Germinal center (tissue), 1 donor: ENCODE measurements around the gene TRAK2.
"Not testable (repeated sequence)": the region's sequence is repeated elsewhere in the genome, so short reads cannot be mapped to it uniquely, and the experiment has no call there.

Experiments
- DNase-seq: peaks from one replicate; pipeline ENCODE4 v3.0.0; 2012; ENCODE audit warnings: mixed read lengths, low spot score

TRAK2 gene

DNA sequence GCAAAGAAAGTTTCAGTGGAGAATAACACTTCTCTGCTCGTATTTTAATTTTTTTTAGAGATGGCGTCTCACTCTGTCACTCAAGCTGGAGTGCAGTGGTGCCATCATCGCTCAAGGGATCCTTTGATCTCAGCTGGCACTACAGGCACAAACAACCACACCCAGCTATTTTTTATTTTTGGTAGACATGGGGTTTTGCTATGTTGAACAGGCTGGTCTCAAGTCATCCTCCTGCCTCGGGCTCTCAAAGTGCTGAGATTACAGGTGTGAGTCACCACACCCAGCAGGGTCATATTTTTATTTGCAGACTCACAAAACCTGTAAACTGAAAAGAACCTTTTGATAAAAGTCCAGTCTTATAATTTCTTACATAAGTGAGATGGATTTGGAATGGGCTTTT, 2.6 kb downstream of the TRAK2 start:
- no peak for DNase-seq

DNA sequence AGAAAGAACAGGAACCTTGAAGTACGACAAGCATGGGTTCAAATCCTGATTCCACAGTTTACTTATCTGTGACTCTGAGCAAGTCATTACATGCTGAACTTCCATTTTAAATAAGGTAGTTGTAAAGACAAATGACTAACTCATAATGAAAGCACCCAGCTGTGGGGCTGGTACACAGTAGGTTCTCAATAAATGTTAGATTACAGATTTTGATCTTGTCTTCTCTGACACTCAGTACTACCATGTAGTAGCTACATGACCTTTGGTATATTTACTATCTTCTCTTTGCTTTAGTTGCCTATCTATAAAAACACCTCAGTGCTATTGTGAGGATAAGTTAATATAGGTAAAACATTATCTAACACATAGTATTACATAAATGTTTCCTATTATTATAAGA, 3.2 kb downstream of the TRAK2 start:
- DNase-seq, result no peak

DNA sequence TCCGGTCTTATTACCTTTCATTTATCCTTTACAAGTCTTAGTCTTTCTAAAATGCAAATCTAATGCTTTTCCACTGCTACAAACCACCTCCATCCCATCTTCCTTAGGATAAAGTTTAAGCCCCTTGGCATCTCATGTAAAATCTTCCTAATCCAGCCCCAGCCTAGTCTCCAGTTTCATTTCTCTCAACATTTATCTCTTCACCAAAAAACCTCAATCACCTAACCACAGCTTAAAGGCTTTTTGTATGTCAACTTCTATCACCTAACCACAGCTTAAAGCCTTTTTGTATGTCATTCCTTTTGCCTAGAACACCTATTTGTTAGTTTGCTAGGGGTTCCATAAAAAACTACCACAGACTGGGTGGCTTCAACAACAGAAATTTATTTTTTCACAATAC, 4.2 kb downstream of the TRAK2 start:
- no peak for DNase-seq

DNA sequence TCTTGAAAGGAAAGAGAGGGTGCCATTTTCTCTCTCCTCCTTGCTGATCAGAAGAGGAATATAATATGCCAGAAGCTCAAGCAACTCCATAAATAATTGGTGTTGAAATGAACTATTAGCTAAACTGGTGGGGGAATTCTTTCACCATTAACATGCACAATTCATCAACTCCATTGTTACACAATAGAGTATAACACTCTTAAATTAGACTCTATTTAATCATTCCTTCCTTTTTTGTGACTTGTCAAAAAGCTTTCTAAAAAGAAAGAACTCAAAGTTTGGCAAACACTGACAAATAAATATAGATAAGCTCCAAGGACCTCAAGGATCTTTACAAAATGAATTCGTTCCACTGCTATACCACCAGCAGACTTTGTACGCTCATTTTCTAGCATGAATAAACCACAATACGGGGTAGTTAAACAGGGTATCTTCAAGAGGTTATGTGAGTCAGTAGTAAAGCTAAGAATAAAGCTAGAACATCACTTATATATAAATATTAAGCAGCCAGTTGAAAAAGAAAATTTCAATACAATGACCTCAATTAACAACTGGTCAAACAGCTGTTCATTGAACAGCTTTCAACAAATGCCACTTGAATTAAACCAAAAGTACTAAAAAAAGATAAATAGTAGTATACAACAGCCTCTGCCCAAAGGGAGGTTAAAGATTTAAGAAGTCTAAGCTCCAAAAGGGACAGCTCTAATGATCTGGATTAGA, 6.4 kb downstream of the TRAK2 start:
- no peak for DNase-seq

DNA sequence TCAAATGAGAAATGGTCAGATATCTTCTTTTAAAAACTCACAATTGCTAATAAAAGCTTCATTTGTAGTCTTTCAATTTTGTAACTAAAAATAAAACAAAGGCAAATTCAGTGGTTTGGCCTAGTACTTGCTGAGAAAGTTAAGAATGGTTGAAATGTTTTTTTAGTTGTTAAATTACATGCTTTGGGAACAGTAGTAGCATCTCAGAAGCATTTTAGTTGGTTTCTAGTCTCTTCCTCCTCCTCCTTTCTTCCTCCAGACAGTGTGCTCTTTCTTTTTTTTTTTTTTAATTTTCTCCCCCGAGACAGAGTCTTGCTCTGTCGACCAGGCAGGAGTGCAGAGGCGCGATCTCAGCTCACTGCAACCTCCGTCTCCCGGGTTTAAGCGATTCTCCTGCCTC, 9.8 kb downstream of the TRAK2 start:
- DNase-seq, result no peak

DNA sequence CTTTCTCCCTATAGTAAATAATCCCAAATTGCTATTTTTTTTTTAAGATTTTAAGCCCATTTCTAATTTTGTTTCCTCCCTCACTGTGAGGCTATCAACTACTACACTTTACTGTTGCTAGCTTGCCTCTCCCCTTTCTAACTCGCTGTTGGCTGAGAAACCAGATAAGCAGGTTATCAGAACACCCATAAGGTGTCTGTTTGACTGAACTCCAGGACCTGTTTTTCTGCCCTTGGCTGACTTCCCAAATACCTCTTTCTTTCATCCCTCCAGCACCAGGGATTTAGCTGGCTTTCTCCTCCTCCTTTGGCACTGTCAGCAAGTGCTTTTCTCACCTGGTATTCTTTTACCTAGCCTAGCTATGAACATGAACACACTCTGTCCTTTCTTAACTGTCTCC, 11.1 kb downstream of the TRAK2 start:
- DNase-seq, result no peak

GRCh38 chr2:201439336-201439922, 11.8 kb downstream of the TRAK2 start:
- DNase-seq, result not testable (repeated sequence)

DNA sequence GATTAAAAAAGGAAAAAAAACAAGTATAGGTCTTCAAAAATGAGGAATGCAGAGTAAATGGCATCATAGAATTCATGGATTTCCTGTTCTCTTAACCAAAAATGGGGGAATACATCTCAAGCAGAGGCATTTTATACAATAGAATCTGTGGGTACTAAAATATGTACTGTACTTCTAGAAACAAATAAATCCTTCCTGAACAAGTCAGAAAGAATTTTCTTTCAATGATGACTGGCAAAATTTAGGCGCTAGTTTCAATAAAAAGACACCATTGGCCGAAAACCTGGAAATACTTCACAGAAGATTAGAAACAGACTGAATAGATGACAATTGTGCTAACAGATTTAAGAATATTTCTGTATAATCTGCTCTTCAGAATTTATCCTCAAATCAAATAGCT, 15.1 kb downstream of the TRAK2 start:
- no peak for DNase-seq

DNA sequence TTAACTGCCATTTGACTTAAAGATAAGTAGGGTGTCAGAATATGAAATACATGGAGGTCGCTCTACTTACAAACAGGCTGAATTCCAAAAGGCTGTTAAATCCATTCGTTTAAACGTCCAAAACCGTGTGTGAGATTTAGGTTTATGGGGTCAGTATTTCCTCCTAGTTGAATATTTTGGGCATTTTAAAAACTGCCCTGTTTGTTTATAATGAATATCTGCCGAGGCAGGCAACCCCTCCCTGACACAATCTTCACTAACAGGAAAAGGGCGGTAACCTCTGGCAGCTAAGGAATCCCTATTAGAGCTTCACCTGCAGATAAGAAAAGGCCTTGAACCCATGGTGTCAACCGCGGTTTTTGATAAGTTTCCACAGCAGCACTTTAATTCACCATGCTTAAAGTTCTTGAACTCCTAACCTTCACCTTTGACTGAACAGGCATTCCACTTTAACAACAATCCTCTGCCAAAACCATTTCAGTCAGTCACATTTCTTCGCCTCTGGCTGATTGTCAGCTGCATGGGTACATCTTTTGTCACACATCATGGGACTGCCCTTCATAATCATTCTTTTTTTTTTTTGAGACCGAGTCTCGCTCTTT, 17.8 kb downstream of the TRAK2 start:
- no peak for DNase-seq

- no peak for DNase-seq
Measured at GRCh38 chr2:201432621-201433393, 18.5 kb downstream of the TRAK2 start.

GRCh38 chr2:201432038-201432620, 19.1 kb downstream of the TRAK2 start:
- no peak for DNase-seq

DNA sequence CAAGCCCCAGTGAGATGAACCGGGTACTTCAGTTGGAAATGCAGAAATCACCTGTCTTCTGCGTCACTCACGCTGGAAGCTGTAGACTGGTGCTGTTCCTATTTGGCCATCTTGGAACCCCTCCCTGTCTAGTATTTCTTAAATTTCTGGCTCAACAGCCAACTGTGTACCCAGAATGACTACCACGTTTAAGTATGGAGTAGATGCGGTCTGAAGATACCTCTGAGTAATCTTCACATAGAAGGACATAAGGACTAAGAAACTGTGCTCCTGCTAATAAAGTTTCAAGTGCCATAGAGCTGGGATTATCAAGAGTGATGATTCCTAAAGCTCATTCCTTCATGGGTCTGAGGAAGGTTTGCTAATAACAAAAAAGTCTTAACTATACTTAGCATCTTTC, 20.4 kb downstream of the TRAK2 start:
- no peak for DNase-seq

DNA sequence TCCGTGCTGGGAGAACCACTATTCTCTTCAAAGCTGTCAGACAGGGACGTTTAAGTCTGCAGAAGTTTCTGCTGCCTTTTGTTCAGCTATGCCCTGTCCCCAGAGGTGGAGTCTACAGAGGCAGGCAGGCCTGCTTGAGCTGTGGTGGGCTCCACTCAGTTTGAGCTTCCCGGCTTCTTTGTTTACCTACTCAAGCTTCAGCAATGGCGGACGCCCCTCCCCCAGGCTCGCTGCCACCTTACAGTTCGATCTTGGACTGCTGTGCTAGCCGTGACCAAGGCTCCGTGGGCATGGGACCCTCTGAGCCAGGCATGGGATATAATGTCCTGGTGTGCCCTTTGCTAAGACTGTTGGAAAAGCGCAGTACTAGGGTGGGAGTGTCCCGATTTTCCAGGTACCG, 20.9 kb downstream of the TRAK2 start:
- not testable (repeated sequence) for DNase-seq

DNA sequence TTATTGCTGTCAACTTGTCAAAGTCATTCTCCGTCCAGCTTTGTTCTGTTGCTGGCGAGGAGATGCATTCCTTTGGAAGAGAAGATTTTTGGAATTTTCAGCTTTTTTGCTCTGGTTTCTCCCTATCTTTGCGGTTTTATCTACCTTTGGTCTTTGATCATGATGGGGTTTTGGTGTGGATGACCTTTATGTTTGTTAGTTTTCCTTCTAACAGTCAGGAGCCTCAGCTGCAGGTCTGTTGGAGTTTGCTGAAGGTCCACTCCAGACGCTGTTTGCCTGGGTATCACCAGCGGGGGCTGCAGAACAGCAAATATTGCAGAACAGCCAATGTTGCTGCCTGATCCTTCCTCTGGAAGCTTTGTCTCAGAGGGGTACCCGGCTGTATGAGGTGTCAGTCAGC, 21.4 kb downstream of the TRAK2 start:
- DNase-seq, result not testable (repeated sequence)

GRCh38 chr2:201428366-201428765, 22.9 kb downstream of the TRAK2 start:
- DNase-seq, result not testable (repeated sequence)

- no peak for DNase-seq
Measured at GRCh38 chr2:201425952-201426351, 25.3 kb downstream of the TRAK2 start.

GRCh38 chr2:201420442-201421113, 30.7 kb downstream of the TRAK2 start:
- DNase-seq, result no peak

GRCh38 chr2:201419986-201420385, 31.3 kb downstream of the TRAK2 start:
- DNase-seq, result no peak

DNA sequence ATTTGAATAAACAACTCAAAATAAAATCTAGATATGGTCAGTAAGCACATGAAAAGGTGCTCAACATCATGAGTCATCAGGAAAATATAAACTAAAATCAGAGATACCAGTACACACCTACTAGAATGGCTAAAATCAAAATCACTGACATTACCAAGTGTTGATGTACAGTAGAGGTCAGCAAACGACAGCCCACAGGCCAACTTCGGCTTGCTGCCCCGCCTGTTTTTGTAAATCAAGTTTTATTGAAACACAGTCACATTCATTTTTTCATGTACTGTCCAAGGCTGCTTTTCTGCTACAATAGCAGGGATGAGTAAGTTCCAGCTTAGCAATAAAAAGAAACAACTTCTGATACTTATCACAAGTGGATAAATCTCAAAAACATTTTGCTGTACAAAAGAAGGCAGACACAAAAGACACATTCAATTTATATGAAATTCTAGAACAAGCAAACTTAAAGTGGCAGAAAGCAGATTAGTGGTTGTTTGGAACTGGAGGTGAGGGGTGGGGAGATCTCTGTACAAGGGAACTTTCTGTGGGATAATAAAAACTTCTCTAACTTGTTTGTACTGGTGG, 32.1 kb downstream of the TRAK2 start:
- no peak for DNase-seq

- DNase-seq, result no peak
Measured at GRCh38 chr2:201415149-201415548, 36.1 kb downstream of the TRAK2 start.
